RWPE1 (cell line): ENCODE results near the gene VWCE.
"Not testable (repeated sequence)": the region's sequence is repeated elsewhere in the genome, so short reads cannot be mapped to it uniquely, and the experiment has no call there.

Source experiments
- CTCF ChIA-PET: fragments of 350-600 bp; sonication (Branson Sonifier 250); formaldehyde crosslinking; extraction: SDS; loops from one replicate; lab custom pipeline; 2021; lab: Yijun Ruan, JAX
- POLR2A ChIA-PET: fragments of 400-600 bp; formaldehyde crosslinking; extraction: SDS; loops from one replicate; lab custom pipeline; 2020; ENCODE audit warnings: antibody characterized with exemption; ENCODE audit not compliant: low non-redundant PET; lab: Yijun Ruan, JAX
- DNase-seq: peaks from one replicate; pipeline ENCODE4 v3.0.0; 2012; ENCODE audit warnings: low spot score
- H3K27ac ChIP-seq: fragments of 450-650 bp; 2 replicates; pipeline ENCODE4 v1.5.1; 2017

The VWCE gene

GRCh38 chr11:61226457-61227137, 68.5 kb downstream of the VWCE start:
- POLR2A ChIA-PET, H3K27ac ChIP-seq, DNase-seq, CTCF ChIA-PET: not testable (repeated sequence)

- POLR2A ChIA-PET, CTCF ChIA-PET, DNase-seq: not testable (repeated sequence)
Measured at GRCh38 chr11:61222692-61223091, 72.4 kb downstream of the VWCE start.

GRCh38 chr11:61222047-61222446, 73.1 kb downstream of the VWCE start, which contains the start of gene PGA4:
PGA4 (plus strand) TSS chr11:61222347; CDS start chr11:61222401, 54 bp downstream.
- POLR2A ChIA-PET, H3K27ac ChIP-seq, CTCF ChIA-PET, DNase-seq: not testable (repeated sequence)

More at GRCh38 chr11:61222692-61223091, 72.4 kb downstream of the VWCE start:
- not testable (repeated sequence) for H3K27ac ChIP-seq

GRCh38 chr11:61219016-61219415, 76.1 kb downstream of the VWCE start:
- POLR2A ChIA-PET = not testable (repeated sequence)

GRCh38 chr11:61218306-61218705, 76.8 kb downstream of the VWCE start:
- POLR2A ChIA-PET, CTCF ChIA-PET, DNase-seq, H3K27ac ChIP-seq: not testable (repeated sequence)

More at GRCh38 chr11:61219016-61219415, 76.1 kb downstream of the VWCE start:
- DNase-seq, CTCF ChIA-PET, H3K27ac ChIP-seq: not testable (repeated sequence)

GRCh38 chr11:61213711-61214324, 81.3 kb downstream of the VWCE start:
- H3K27ac ChIP-seq, DNase-seq, CTCF ChIA-PET, POLR2A ChIA-PET: not testable (repeated sequence)

- POLR2A ChIA-PET, CTCF ChIA-PET, DNase-seq, H3K27ac ChIP-seq: not testable (repeated sequence)
Measured at GRCh38 chr11:61212202-61212601, 82.9 kb downstream of the VWCE start.

- POLR2A ChIA-PET, CTCF ChIA-PET, H3K27ac ChIP-seq, DNase-seq: not testable (repeated sequence)
Measured at GRCh38 chr11:61211327-61211952, 83.7 kb downstream of the VWCE start.

- CTCF ChIA-PET, DNase-seq, POLR2A ChIA-PET, H3K27ac ChIP-seq: not testable (repeated sequence)
Measured at GRCh38 chr11:61210629-61211028, 84.5 kb downstream of the VWCE start.
